Breast epithelium (tissue), 3 donors: Measurements from ENCODE around the gene SERPINB4.

Experiments
- POLR2A ChIP-seq: fragments of 450-650 bp; IDR thresholded peaks from one replicate; pipeline ENCODE4 v1.6.1; 2016; ENCODE audit warnings: antibody characterized with exemption, mild to moderate bottlenecking, moderate library complexity
- TF ChIP-seq, protein P1 (sequence below), 3 donors: fragments of 450-650 bp; IDR thresholded peaks; one replicate each; pipeline ENCODE4 v1.5.1; 2016 to 2017; ENCODE audit warnings: antibody characterized with exemption in 3 of 3, mild to moderate bottlenecking in 3 of 3, moderate library complexity in 3 of 3

DNA sequence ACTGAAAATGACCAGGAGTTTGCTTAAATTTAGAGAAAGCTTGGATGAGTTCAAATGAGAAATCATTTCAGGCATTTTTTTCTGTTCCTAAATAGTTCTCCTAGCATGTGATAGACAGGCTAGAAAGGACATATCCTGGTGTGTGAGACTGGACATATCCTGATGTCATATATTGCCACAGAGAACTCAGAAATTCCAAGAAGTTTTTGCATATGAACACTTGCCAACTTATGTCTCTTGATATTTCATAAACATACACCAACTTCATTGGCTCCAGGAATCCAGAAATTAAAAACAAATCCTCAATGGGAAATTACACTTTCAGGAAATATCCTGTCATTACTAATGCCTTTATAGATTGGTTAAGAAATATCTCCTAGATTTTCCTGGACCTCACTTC, 2.9 kb upstream of the SERPINB4 start:
- TF ChIP-seq, protein P1, sequence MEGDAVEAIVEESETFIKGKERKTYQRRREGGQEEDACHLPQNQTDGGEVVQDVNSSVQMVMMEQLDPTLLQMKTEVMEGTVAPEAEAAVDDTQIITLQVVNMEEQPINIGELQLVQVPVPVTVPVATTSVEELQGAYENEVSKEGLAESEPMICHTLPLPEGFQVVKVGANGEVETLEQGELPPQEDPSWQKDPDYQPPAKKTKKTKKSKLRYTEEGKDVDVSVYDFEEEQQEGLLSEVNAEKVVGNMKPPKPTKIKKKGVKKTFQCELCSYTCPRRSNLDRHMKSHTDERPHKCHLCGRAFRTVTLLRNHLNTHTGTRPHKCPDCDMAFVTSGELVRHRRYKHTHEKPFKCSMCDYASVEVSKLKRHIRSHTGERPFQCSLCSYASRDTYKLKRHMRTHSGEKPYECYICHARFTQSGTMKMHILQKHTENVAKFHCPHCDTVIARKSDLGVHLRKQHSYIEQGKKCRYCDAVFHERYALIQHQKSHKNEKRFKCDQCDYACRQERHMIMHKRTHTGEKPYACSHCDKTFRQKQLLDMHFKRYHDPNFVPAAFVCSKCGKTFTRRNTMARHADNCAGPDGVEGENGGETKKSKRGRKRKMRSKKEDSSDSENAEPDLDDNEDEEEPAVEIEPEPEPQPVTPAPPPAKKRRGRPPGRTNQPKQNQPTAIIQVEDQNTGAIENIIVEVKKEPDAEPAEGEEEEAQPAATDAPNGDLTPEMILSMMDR (IDR thresholded peaks at IDR 0.05) = no peak
- TF ChIP-seq POLR2A = no peak
